ENCODE measurements around the gene HTRA1. TPM values are rescaled to one million over a fixed set of nuclear protein-coding genes. Genes with fewer than 3 reads are reported as not detected.

The HTRA1 gene
- total RNA-seq, 2 donors from 2014 or later, result 29.3 to 36.6 TPM

DNA sequence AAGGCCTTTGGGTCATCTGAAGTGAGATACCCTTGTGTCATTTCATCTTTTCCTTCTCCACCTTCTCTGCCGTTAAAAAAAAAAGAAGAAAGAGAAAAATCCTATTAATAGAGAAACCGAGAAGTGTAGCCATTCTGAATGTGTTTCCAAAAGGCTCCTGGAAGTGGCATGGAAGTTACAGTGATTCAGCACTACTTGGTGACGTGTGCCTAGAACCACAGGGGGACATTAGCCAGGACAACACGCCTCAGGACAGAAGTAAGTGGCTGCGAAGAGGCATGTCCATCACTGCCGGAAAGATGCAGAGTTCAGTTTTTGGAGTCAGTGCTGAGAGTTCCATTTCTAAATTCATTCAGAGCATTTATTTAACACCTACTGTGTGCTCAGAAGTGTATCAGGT lies 6.3 kb downstream of the HTRA1 start:
- intact Hi-C loops (cut with DNase I), result no loop called here
- peaks cover 9% of the 10 kb centered on the region for H3K4me1 ChIP-seq
- no peak for ATAC-seq
- no peak overlapping the region for H3K27ac ChIP-seq
- no peaks in the 10 kb centered on the region for H3K27me3 ChIP-seq
- TF ChIP-seq, protein P1, sequence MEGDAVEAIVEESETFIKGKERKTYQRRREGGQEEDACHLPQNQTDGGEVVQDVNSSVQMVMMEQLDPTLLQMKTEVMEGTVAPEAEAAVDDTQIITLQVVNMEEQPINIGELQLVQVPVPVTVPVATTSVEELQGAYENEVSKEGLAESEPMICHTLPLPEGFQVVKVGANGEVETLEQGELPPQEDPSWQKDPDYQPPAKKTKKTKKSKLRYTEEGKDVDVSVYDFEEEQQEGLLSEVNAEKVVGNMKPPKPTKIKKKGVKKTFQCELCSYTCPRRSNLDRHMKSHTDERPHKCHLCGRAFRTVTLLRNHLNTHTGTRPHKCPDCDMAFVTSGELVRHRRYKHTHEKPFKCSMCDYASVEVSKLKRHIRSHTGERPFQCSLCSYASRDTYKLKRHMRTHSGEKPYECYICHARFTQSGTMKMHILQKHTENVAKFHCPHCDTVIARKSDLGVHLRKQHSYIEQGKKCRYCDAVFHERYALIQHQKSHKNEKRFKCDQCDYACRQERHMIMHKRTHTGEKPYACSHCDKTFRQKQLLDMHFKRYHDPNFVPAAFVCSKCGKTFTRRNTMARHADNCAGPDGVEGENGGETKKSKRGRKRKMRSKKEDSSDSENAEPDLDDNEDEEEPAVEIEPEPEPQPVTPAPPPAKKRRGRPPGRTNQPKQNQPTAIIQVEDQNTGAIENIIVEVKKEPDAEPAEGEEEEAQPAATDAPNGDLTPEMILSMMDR (IDR thresholded peaks at IDR 0.05), result no peak
- TF ChIP-seq POLR2A (IDR thresholded peaks at IDR 0.05), result no peak
- H3K4me3 ChIP-seq, result no peak overlapping the region
- 75 to 87% methylated on average over 6 of the region's 6 CpGs for WGBS, 2 donors
- no peaks in the 10 kb centered on the region for H3K9me3 ChIP-seq
- H3K36me3 ChIP-seq (replicated peaks in 1 of 2; ENCODE audit: insufficient read depth in 1 of 2, low read depth in 2 of 2), result no peaks in the 10 kb centered on the region
- DNase-seq, result no peak

DNA sequence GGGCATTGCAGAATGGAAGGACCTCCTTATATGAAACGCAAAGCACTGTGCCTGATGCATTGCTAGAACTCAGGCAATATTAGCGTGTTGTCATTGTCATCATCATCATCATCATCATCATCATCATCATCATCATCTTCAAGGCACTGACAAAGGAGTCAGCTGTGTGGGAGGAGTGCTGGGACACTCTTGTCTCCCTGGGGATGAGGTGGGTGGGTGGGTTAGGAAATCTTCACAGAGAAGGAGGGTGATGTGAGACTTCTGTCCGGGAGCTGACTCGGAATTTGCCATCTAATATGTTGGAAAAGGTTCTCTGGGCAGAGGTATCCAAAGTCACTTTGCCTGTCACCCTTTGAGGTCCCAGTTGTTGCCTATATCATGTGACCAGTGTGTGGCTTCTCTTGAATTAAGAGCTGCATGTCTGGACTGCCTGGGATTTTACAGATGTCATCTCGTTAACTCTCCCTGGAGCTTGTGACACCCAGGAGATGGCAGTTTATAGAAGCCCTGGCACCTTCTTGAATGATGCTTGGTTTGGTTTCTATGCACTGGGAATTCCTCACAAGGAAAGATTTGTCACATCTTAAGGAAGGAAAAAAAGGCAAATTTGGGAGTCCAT lies 7.1 kb downstream of the HTRA1 start:
- Histone ChIP-seq H3K4me3 (no peak overlapping the region), H3K27ac (peak overlapping the region in 1 of 4 donors; percentile 20), H3K27me3 (no peaks in the 10 kb centered on the region), H3K9me3 (no peaks in the 10 kb centered on the region), H3K36me3 (replicated peaks in 1 of 2; ENCODE audit: insufficient read depth in 1 of 2, low read depth in 2 of 2) (no peaks in the 10 kb centered on the region), H3K4me1 (peaks cover 2% of the 10 kb centered on the region)
- no peak for TF ChIP-seq POLR2A (IDR thresholded peaks at IDR 0.05)
- TF ChIP-seq, protein P1 (IDR thresholded peaks at IDR 0.05), result no peak
- no peak for DNase-seq
- no peak for ATAC-seq
- intact Hi-C loops (cut with DNase I), result no loop called here
- 88 to 90% methylated on average over 5 of the region's 5 CpGs for WGBS, 2 donors

DNA sequence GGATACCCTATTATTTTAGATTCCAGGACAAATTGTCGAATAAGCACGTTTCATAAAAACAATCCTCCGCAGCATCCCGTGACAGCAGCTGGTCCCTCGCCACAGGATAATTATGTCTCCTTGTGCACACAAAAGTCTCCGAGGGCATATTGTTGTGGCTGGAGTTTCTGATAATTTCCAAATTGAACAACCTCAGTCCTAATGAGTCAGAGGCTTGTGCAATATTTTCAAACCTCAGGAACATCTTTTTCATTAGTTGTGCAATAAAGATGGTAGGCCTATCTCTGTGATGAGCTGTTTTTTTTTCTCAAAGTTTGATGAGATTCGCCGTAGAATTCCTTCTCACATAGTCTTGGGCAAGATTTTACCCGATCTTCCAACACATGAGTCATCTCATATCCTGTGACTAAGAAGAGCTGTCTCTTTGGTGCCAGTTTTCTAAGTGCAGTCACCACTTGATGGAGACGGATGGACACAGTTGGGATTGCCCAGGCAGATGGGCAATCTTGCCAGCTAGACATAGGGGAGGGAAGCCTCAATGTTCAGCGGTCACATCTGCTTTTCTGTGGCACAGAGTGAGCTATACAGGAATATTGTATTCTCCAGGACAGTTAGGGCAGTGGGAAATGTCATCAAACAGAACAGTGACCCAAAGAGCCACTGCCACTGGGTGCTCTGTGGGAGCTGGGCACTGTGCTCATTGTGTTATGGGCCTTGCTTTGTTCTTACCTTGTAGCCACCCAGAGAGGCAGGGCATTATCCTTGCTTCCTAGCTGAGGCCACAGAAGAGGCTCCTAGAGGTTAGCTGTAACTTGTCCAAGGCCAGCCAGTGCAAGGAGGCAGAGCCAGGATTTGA lies 7.8 kb downstream of the HTRA1 start:
- intact Hi-C loops (cut with DNase I), result no loop called here
- no peaks in the 10 kb centered on the region for H3K4me1 ChIP-seq
- TF ChIP-seq, protein P1 (IDR thresholded peaks at IDR 0.05), result no peak
- TF ChIP-seq POLR2A (IDR thresholded peaks at IDR 0.05), result no peak
- no peaks in the 10 kb centered on the region for H3K27me3 ChIP-seq
- peak overlapping the region in 2 of 4 donors; percentile 29 to 31 for H3K27ac ChIP-seq
- DNase-seq (peak in 1 of 4 donors; percentile 51), ATAC-seq (peak; percentile 78)
- H3K4me3 ChIP-seq, result no peak overlapping the region
- WGBS, 2 donors, result 76 to 80% methylated on average over 10 to 11 of the region's 11 CpGs
- no peaks in the 10 kb centered on the region for H3K36me3 ChIP-seq (replicated peaks in 1 of 2; ENCODE audit: insufficient read depth in 1 of 2, low read depth in 2 of 2)
- H3K9me3 ChIP-seq, result no peaks in the 10 kb centered on the region

- Histone ChIP-seq H3K27ac (no peak overlapping the region), H3K4me1 (no peaks in the 10 kb centered on the region), H3K4me3 (no peak overlapping the region), H3K36me3 (replicated peaks in 1 of 2; ENCODE audit: insufficient read depth in 1 of 2, low read depth in 2 of 2) (no peaks in the 10 kb centered on the region), H3K27me3 (no peaks in the 10 kb centered on the region), H3K9me3 (no peaks in the 10 kb centered on the region)
- WGBS, 2 donors, result 83 to 94% methylated on average over 4 of the region's 4 CpGs
- DNase-seq, result no peak
- ATAC-seq, result no peak
- no peak for TF ChIP-seq POLR2A (IDR thresholded peaks at IDR 0.05)
- TF ChIP-seq, protein P1 (IDR thresholded peaks at IDR 0.05), result no peak
- intact Hi-C loops (cut with DNase I), result no loop called here
Measured at GRCh38 chr10:122469848-122470247, 8.5 kb downstream of the HTRA1 start.
